ENCODE measurements around the gene CDK16.

The CDK16 gene

GRCh38 chrX:47218280-47218919, at the start of gene CDK16:
Gene CDK16 (plus strand): TSS chrX:47218681. CDS start chrX:47223558, 4,877 bp downstream.
- Mint-ChIP-seq H3K36me3 (ENCODE audit: low read depth) (peaks cover 41% of the 10 kb centered on the region), H3K9me3 (no peaks in the 10 kb centered on the region)

GRCh38 chrX:47169273-47169672, 49.2 kb upstream of the CDK16 start:
- Mint-ChIP-seq H3K27ac (no peak overlapping the region), H3K27me3 (ENCODE audit: low read depth, poor library complexity) (peaks cover 2% of the 10 kb centered on the region), H3K36me3 (ENCODE audit: low read depth) (peaks cover 40% of the 10 kb centered on the region), H3K4me1 (no peaks in the 10 kb centered on the region), H3K9me3 (peaks cover 52% of the 10 kb centered on the region), H3K4me3 (no peak overlapping the region)
- no peak for DNase-seq
- TF ChIP-seq, protein P1, sequence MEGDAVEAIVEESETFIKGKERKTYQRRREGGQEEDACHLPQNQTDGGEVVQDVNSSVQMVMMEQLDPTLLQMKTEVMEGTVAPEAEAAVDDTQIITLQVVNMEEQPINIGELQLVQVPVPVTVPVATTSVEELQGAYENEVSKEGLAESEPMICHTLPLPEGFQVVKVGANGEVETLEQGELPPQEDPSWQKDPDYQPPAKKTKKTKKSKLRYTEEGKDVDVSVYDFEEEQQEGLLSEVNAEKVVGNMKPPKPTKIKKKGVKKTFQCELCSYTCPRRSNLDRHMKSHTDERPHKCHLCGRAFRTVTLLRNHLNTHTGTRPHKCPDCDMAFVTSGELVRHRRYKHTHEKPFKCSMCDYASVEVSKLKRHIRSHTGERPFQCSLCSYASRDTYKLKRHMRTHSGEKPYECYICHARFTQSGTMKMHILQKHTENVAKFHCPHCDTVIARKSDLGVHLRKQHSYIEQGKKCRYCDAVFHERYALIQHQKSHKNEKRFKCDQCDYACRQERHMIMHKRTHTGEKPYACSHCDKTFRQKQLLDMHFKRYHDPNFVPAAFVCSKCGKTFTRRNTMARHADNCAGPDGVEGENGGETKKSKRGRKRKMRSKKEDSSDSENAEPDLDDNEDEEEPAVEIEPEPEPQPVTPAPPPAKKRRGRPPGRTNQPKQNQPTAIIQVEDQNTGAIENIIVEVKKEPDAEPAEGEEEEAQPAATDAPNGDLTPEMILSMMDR (IDR thresholded peaks at IDR 0.05): no peak

More at GRCh38 chrX:47218280-47218919, at the start of gene CDK16:
- Mint-ChIP-seq H3K27me3 (ENCODE audit: low read depth, poor library complexity) (no peaks in the 10 kb centered on the region), H3K4me3 (peak within 1 kb of the TSS; percentile 95), H3K27ac (peak within 1 kb of the TSS; percentile 100), H3K4me1 (peaks cover 54% of the 10 kb centered on the region)
- TF ChIP-seq, protein P1 (IDR thresholded peaks at IDR 0.05): no peak
- DNase-seq: peak; percentile 80

GRCh38 chrX:47169726-47170515, 48.6 kb upstream of the CDK16 start:
- H3K36me3 Mint-ChIP-seq (ENCODE audit: low read depth): peaks cover 36% of the 10 kb centered on the region
- H3K4me1 Mint-ChIP-seq: no peaks in the 10 kb centered on the region
- H3K27me3 Mint-ChIP-seq (ENCODE audit: low read depth, poor library complexity): peaks cover 6% of the 10 kb centered on the region
- H3K27ac Mint-ChIP-seq: no peak overlapping the region
- no peak overlapping the region for H3K4me3 Mint-ChIP-seq
- no peak for DNase-seq
- TF ChIP-seq, protein P1 (IDR thresholded peaks at IDR 0.05): no peak
- peaks cover 49% of the 10 kb centered on the region for H3K9me3 Mint-ChIP-seq

- H3K27ac Mint-ChIP-seq: no peak overlapping the region
- H3K27me3 Mint-ChIP-seq (ENCODE audit: low read depth, poor library complexity): peaks cover 13% of the 10 kb centered on the region
- no peak for DNase-seq
- peaks cover 33% of the 10 kb centered on the region for H3K36me3 Mint-ChIP-seq (ENCODE audit: low read depth)
- H3K4me3 Mint-ChIP-seq: no peak overlapping the region
- peaks cover 46% of the 10 kb centered on the region for H3K9me3 Mint-ChIP-seq
- H3K4me1 Mint-ChIP-seq: no peaks in the 10 kb centered on the region
- TF ChIP-seq, protein P1 (IDR thresholded peaks at IDR 0.05): no peak
Observed at GRCh38 chrX:47170861-47171692, 47.4 kb upstream of the CDK16 start.

GRCh38 chrX:47171996-47172395, 46.5 kb upstream of the CDK16 start:
- Mint-ChIP-seq H3K36me3 (ENCODE audit: low read depth) (peaks cover 41% of the 10 kb centered on the region), H3K4me1 (no peaks in the 10 kb centered on the region), H3K4me3 (no peak overlapping the region), H3K27me3 (ENCODE audit: low read depth, poor library complexity) (peaks cover 13% of the 10 kb centered on the region), H3K9me3 (peaks cover 50% of the 10 kb centered on the region), H3K27ac (no peak overlapping the region)
- DNase-seq: no peak
- TF ChIP-seq, protein P1 (IDR thresholded peaks at IDR 0.05): no peak

Data from nephron progenitor cell (in vitro differentiated cells).